PFSK-1 (cell line): Measurements from ENCODE around the gene GRXCR2.

Experiments
- FOXP2 ChIP-seq: optimal IDR thresholded peaks from 2 replicates; pipeline ENCODE3; 2011; ENCODE audit warnings: borderline replicate concordance, control low read depth, inconsistent platforms; ENCODE audit not compliant: insufficient read depth; ENCODE audit errors: extremely low read length, extremely low read depth
- POLR2AphosphoS5 ChIP-seq: IDR thresholded peaks from 2 replicates; pipeline ENCODE4 v1.6.1; 2012; ENCODE audit warnings: low read depth, mild to moderate bottlenecking, control low read depth, low read length, moderate library complexity
- SIN3A ChIP-seq: IDR thresholded peaks from 2 replicates; pipeline ENCODE4 v1.6.1; 2012; ENCODE audit warnings: mild to moderate bottlenecking, low read length, moderate library complexity, borderline replicate concordance; ENCODE audit not compliant: insufficient read depth
- TAF1 ChIP-seq: IDR thresholded peaks from 2 replicates; pipeline ENCODE4 v1.6.1; 2012; ENCODE audit warnings: low read length, control low read depth, borderline replicate concordance; ENCODE audit not compliant: insufficient read depth
- TF ChIP-seq, protein P1 (sequence below), 2 experiments: IDR thresholded peaks; 2 replicates each; pipeline versions ENCODE4 v1.6.1 to v1.8.0; 2011 to 2012; ENCODE audit warnings: low read depth in 2 of 2, low read length in 2 of 2, control low read depth in 1 of 2, inconsistent platforms in 1 of 2, mild to moderate bottlenecking in 1 of 2, moderate library complexity in 1 of 2; ENCODE audit not compliant: insufficient read depth in 1 of 2

The GRXCR2 gene

DNA sequence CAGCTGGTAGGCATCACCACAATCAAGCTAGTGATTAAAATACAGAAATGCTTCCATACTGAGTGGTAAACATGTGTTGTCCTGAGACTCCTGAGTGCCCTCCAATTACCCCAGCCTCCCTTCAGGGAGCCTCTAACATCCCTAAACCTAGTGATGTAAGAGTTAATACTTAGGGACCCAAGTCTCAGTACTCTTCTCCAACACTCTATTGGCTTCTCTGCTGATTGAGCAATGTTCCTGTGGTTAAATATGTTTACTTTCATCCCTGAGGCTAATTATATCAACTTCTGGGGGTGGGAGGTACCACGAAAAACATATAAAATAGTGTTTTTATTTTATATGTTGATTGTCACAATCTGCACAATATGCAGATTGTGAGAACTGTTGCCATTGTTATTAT lies 5.0 kb downstream of the GRXCR2 start:
- TF ChIP-seq, protein P1, sequence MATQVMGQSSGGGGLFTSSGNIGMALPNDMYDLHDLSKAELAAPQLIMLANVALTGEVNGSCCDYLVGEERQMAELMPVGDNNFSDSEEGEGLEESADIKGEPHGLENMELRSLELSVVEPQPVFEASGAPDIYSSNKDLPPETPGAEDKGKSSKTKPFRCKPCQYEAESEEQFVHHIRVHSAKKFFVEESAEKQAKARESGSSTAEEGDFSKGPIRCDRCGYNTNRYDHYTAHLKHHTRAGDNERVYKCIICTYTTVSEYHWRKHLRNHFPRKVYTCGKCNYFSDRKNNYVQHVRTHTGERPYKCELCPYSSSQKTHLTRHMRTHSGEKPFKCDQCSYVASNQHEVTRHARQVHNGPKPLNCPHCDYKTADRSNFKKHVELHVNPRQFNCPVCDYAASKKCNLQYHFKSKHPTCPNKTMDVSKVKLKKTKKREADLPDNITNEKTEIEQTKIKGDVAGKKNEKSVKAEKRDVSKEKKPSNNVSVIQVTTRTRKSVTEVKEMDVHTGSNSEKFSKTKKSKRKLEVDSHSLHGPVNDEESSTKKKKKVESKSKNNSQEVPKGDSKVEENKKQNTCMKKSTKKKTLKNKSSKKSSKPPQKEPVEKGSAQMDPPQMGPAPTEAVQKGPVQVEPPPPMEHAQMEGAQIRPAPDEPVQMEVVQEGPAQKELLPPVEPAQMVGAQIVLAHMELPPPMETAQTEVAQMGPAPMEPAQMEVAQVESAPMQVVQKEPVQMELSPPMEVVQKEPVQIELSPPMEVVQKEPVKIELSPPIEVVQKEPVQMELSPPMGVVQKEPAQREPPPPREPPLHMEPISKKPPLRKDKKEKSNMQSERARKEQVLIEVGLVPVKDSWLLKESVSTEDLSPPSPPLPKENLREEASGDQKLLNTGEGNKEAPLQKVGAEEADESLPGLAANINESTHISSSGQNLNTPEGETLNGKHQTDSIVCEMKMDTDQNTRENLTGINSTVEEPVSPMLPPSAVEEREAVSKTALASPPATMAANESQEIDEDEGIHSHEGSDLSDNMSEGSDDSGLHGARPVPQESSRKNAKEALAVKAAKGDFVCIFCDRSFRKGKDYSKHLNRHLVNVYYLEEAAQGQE (IDR thresholded peaks at IDR 0.05; ENCODE audit: insufficient read depth in 1 of 2, low read depth in 2 of 2, low read length in 2 of 2), result no peak
- TF ChIP-seq SIN3A, result no peak

DNA sequence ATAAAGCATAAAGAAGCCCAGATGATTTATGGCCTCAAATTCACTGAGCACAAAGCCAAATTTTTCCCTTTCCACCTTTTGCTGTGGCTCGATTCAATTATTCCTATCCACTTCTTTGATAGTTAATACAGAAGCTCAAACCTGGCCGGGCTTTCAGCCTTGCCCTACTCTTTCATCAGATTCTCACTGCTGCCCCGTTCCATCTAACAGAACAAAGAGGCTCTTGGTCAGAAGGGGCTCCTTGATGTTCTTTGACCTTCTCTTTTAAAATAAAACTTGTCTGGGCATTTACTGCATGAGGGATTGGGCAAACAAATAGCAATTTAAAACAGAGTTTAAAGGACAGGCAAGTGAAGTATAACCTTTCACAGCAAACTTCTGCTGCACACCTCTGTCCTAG lies 9.8 kb downstream of the GRXCR2 start:
- TF ChIP-seq SIN3A (no peak), TAF1 (no peak), POLR2AphosphoS5 (no peak), FOXP2 (no peak)
- TF ChIP-seq, protein P1 (IDR thresholded peaks at IDR 0.05; ENCODE audit: insufficient read depth in 1 of 2, low read depth in 2 of 2, low read length in 2 of 2), result no peak

DNA sequence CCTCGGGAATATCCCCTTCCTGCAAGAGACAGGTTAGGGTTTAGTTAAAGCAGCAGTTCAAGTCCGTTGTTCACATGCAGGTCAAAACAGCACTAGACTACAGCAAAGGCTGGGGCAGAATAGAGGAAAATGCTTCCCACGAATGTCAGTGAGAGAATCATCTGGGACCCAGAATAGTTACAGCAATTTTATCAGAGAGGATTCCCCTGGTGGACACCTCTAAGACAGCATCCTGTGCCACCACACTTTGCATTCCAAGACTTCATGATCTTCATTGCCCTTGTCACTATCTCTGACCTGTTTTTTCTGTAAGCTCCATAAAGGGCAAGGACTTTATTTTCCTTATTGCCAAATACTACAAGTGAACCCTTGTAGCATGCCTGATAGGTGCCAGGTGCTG lies 12.9 kb downstream of the GRXCR2 start:
- TF ChIP-seq TAF1 (no peak), SIN3A (no peak), FOXP2 (no peak), POLR2AphosphoS5 (no peak)
- TF ChIP-seq, protein P1 (IDR thresholded peaks at IDR 0.05; ENCODE audit: insufficient read depth in 1 of 2, low read depth in 2 of 2, low read length in 2 of 2), result no peak

DNA sequence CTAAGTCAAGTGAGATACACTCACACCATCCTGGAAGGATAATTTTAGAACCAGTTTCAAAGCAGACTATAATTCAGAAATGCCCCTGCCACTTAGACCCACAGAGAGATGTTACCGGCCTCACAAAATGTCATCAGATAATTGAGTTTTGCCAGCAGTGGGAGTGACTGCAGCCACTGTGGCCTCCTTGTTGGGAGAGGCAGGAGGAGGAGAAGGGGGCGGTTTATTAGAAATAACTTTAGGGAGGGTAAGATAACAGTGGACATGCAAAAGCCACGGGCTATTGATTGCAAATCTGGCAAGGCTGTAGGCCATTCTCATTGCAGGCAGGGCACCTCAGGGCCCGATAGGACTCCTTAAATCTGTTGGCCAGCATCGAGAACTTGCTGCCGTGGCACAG lies 13.4 kb downstream of the GRXCR2 start:
- TF ChIP-seq FOXP2 (no peak), SIN3A (no peak), POLR2AphosphoS5 (no peak), TAF1 (no peak)
- TF ChIP-seq, protein P1 (IDR thresholded peaks at IDR 0.05; ENCODE audit: insufficient read depth in 1 of 2, low read depth in 2 of 2, low read length in 2 of 2), result no peak

DNA sequence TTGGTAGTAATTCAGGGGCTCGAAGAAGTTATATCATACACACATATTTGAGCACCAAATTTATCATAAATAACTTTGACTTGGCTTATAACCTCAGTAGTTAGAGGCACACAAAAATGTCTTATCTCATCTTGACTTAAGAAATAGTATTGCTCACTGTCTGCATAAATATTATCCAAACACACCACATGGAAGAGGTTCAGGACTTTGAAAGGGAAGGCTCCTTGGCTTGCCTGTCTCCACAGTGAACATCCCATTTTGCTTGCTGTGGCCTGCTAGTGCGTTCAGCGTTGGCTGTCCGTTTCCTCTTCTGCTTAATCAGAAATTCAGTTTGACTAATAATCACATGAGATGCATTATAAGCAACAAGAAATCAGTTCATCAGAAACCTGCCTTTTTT lies 13.9 kb downstream of the GRXCR2 start:
- TF ChIP-seq FOXP2, result no peak
- no peak for TF ChIP-seq POLR2AphosphoS5
- no peak for TF ChIP-seq TAF1
- TF ChIP-seq, protein P1 (IDR thresholded peaks at IDR 0.05; ENCODE audit: insufficient read depth in 1 of 2, low read depth in 2 of 2, low read length in 2 of 2), result no peak
- TF ChIP-seq SIN3A, result no peak
